HG03354 (cell line): ENCODE data around the gene PLXND1.
"Not testable (repeated sequence)": the region's sequence is repeated elsewhere in the genome, so short reads cannot be mapped to it uniquely, and the experiment has no call there.

ENCODE experiments used
- ATAC-seq: cut with Tn5 transposase; IDR thresholded peaks from one replicate; pipeline ENCODE4 v1.9.1; 2021; ENCODE audit warnings: mild to moderate bottlenecking; ENCODE audit not compliant: unreplicated experiment, poor library complexity, severe bottlenecking

PLXND1 gene, protein sequence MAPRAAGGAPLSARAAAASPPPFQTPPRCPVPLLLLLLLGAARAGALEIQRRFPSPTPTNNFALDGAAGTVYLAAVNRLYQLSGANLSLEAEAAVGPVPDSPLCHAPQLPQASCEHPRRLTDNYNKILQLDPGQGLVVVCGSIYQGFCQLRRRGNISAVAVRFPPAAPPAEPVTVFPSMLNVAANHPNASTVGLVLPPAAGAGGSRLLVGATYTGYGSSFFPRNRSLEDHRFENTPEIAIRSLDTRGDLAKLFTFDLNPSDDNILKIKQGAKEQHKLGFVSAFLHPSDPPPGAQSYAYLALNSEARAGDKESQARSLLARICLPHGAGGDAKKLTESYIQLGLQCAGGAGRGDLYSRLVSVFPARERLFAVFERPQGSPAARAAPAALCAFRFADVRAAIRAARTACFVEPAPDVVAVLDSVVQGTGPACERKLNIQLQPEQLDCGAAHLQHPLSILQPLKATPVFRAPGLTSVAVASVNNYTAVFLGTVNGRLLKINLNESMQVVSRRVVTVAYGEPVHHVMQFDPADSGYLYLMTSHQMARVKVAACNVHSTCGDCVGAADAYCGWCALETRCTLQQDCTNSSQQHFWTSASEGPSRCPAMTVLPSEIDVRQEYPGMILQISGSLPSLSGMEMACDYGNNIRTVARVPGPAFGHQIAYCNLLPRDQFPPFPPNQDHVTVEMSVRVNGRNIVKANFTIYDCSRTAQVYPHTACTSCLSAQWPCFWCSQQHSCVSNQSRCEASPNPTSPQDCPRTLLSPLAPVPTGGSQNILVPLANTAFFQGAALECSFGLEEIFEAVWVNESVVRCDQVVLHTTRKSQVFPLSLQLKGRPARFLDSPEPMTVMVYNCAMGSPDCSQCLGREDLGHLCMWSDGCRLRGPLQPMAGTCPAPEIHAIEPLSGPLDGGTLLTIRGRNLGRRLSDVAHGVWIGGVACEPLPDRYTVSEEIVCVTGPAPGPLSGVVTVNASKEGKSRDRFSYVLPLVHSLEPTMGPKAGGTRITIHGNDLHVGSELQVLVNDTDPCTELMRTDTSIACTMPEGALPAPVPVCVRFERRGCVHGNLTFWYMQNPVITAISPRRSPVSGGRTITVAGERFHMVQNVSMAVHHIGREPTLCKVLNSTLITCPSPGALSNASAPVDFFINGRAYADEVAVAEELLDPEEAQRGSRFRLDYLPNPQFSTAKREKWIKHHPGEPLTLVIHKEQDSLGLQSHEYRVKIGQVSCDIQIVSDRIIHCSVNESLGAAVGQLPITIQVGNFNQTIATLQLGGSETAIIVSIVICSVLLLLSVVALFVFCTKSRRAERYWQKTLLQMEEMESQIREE (N-terminal part only)

DNA sequence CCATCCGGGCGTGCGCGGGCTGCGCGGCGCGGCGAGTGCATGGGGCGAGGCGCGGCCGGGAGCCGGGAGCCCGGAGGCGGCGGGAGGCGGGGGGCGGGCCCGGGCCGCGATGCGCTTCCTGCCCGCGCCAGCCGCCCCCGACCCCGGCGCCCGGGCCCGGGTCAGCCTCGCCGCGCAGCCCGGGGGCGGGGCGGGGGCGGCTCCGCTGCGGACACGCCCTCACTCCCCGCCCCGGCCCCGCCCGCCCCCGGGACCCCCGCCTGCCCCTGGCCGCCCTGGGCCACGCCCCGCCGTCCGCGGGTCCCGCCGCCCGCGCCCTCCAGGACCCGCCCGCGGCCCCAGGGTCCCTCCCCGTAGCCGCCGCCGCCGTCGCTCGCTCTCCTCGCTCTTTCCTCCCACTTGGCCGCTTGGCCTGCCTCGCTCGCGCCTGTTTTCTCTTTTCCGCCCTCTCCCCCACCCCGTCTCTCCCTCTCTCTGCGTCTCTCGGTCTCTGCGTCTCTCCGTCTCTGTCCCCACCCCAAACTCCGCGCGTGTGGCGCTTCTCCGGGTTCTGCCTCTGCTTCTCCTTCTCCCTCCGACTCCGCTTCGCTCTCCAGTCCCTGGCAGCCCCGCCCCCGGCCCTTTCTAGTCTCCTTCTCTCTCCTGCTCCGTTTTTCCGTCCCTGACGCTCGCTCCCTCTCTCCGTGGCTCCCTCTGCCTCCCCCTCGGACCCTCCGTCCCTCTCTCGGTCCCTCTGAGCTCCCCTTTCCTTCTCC is at the start of gene PLXND1:
TSS of gene PLXND1 (minus strand) at position 41 of the 755 bp plus-strand sequence. CDS start at position 4, 37 bp downstream.
- no peak for ATAC-seq

GRCh38 chr3:129655291-129655700 is 48.8 kb upstream of the PLXND1 start:
- no peak for ATAC-seq

DNA sequence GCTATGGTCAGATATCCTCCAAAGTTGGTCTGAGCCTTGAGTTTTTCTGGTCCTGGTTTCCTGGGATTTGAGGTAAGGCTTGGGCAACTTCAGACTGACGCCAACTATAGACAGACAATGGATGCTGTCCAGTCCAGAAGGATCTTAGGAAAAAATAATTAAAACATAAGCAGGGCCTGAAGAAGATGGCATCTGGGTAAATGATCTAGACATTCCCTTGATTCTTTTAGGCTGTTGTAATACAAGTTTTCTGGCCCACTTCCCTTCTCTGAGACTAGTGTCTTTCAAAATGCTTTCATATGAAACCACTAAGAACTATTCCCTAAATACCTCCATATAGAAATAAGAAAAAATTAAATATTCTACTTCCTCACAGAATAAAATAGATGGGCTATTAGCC is 47.7 kb upstream of the PLXND1 start:
- ATAC-seq, result no peak

GRCh38 chr3:129653019-129653418 is 46.5 kb upstream of the PLXND1 start:
- ATAC-seq, result no peak

GRCh38 chr3:129651435-129652202 is 45.1 kb upstream of the PLXND1 start:
- no peak for ATAC-seq

- no peak for ATAC-seq
Observed at GRCh38 chr3:129650256-129650872, 43.9 kb upstream of the PLXND1 start.

DNA sequence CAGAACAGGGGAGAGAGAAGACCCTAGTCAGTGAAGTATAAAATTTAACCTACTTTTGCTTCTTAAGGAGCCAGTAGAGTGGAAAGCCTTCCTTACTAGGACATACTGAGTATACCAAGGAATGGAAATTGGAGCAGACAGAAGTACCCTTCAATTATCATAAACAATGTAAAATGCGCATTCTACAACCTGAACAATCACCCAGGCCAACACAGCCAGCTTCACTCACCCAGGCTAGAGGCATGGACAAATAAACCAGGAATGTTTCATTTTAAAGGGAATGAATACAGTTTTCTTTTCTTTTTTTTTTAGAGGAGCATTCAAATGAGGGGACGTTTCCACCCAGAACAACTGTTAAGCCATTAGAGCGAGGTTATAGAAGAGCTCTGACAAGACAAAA is 41.9 kb upstream of the PLXND1 start:
- no peak for ATAC-seq

GRCh38 chr3:129645286-129645685 is 38.8 kb upstream of the PLXND1 start:
- no peak for ATAC-seq

DNA sequence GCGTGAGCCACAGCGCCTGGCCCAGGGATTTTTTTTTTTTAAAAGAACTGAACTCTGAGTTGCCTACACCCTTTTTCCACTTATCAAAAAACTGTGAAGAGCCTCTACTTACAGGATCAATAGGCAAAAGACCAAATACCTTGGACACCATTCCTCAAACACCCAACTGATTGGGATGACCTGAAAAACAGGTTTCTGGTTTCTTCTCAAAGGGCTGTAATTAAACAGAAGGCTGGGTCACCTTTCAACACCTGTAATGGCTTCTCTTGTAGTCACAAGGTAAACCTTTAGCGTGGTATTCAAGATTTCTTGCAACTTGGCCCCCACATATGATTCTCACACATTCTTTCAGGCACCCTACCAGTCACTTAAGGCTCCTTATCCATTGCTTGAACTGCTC is 38.4 kb upstream of the PLXND1 start:
- ATAC-seq, result no peak

DNA sequence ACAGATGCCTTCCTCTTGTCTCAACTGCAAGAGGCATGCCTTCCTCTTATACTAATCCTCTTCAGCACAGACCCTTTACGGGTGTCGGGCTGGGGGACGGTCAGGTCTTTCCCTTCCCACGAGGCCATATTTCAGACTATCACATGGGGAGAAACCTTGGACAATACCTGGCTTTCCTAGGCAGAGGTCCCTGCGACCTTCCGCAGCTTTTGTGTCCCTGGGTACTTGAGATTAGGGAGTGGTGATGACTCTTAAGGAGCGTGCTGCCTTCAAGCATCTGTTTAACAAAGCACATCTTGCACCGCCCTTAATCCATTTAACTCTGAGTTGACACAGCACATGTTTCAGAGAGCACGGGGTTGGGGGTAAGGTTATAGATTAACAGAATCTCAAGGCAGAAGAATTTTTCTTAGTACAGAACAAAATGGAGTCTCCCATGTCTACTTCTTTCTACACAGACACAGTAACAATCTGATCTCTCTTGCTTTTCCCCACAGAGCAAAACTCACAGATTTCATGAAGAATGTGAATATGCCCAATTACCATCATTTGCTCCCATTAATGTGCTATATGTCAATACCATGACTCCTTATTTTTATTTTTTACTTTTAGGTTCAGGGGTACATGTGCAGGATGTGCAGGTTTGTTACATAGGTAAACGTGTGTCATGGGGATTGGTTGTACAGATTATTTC is 35.2 kb upstream of the PLXND1 start:
- ATAC-seq, result not testable (repeated sequence)

- ATAC-seq, result not testable (repeated sequence)
Observed at GRCh38 chr3:129640985-129641384, 34.5 kb upstream of the PLXND1 start.

- no peak for ATAC-seq
Observed at GRCh38 chr3:129638481-129638880, 32.0 kb upstream of the PLXND1 start.

DNA sequence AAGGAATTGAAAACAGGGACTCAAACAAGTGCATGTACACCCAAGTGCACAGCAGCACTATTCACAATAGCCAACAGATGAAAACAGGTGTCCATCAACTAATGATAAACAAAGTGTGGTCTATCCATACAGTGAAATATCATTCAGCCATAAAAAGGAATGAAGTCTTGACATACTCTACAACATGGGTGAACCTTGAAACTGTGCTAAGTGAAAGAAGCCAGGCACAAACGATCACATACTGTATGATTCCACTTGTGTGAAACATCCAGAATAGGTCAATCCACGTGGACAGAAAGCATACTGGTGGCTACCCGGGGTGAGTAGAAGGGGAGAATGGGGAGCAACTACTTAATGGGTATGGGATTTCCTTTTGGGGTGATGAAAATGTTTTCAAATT is 29.6 kb upstream of the PLXND1 start:
- ATAC-seq, result no peak

DNA sequence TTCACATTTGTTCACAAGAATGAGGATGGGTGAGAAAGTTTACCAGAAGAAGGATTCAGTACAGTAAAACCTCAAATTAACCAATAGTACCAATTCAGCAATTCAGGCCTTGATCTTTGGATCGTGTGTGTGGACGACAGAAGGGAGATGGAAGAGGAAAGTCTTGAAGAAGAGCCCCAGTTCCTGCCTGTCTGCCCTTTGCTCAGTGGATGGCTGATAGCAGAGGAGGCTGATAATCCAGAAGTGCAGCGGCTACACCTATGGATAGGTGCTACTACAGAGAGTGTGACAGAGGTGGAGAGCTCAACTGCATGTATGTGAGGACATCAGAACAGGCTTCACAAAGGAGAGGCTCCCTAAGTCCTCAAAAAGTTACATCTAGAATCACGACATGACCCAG is 29.2 kb upstream of the PLXND1 start:
- no peak for ATAC-seq

DNA sequence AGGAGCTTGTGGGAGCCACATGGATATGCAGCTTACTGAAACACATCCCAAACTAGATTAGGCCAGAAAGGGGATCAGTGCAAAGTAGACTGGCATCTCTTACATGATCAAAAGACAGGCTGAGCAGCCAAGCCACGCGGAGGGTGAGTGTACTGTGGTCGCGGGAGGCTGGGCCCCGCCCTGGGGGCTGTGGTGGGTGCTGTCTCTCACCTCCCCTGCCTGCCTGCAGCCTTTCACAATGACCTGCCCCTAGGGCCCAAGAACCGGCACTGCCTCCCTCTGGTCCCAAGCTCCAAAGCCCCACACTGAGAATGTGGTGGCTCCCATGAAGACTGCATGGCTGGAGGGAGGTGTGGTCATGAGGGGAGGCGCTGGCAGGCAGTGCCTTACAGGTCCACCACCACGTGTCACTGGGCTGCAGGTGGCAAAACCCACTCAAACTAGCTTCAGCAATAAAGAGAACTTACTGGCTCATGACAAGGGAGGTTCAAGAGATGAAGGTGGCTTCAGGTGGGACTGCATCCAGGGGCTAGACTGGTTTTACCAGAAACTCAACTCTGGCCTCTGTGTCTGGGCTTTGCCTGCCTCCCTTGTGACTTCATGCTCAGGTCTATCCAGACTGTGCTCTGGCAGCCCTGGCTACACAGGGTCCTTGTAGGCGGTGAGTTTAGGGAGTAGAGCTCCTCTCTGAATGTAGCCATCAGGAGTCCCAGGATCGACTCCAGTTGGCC is 27.4 kb upstream of the PLXND1 start:
- ATAC-seq, result no peak

DNA sequence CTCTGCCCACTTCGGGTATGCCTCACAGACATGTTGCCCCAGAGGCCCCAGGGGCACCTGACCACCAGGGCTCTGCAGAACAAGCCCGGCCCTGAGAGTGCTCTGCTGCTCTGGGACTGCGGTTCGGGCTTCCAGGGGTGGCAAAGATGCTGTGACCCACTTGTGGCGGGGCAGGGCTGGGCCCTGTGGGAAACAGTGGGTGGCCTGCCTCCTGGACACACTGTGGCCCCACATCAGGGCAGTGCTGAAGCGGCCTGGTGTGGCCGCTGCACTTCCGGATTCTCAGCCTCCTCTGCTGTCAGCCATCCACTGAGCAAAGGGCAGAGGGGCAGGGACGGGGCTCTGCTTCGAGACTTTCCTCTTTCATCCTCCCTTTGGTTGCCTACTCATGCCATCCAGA is 26.5 kb upstream of the PLXND1 start:
- ATAC-seq, result no peak

DNA sequence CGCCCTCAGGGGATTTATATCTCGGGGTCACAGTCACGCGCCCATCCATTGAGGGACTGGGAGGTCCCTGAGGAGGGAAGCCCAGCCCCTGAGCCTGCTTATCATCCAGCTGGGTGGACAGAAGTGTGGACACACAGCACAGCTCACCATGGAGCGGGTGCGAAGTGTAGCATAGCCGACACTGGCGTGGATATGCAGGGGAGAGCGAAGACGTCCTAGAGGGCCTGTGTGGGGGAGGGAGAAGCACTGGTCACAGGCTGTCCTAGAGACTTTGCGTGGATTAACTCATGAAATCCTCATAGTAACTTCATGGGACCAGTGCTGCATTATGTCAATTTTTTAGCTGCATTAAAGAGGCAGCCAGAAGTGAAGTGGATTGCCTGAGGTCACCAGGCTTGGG is 26.1 kb upstream of the PLXND1 start:
- ATAC-seq, result no peak
